Posterior cingulate gyrus (tissue), 11 donors: Measurements from ENCODE around the gene TMEM184B.
"Not testable (repeated sequence)": the region's sequence is repeated elsewhere in the genome, so short reads cannot be mapped to it uniquely, and the experiment has no call there.

Experiments used
- DNase-seq, 10 donors: peaks; one replicate each; pipeline versions ENCODE4 v3.0.0 to v3.0.0-alpha.2; 2020 to 2021; ENCODE audit warnings: mixed read lengths in 3 of 10
- intact Hi-C: fragments of 100-400 bp; cut with DNase I; formaldehyde crosslinking; loops from one replicate; pipeline ENCODE4 v1.15.1; 2023

TMEM184B gene

GRCh38 chr22:38255697-38256096 lies 17.1 kb downstream of the TMEM184B start:
- intact Hi-C loops = no loop called here
- DNase-seq = no peak

GRCh38 chr22:38251341-38251692 lies 21.5 kb downstream of the TMEM184B start:
- no peak for DNase-seq
- intact Hi-C loops = no loop called here

GRCh38 chr22:38250643-38251340 lies 22.0 kb downstream of the TMEM184B start:
- DNase-seq = no peak
- intact Hi-C loops = no loop called here

- peak in 3 of 10 donors; percentile 26 to 93 (median 84) for DNase-seq
- intact Hi-C loops = no loop called here
These were observed 22.8 kb downstream of the TMEM184B start for GRCh38 chr22:38249803-38250642.

GRCh38 chr22:38249301-38249700 lies 23.5 kb downstream of the TMEM184B start:
- no peak for DNase-seq
- intact Hi-C loops = no loop called here

GRCh38 chr22:38248280-38248679 lies 24.5 kb downstream of the TMEM184B start:
- intact Hi-C loops = no loop called here
- no peak for DNase-seq

- intact Hi-C loops = no loop called here
- DNase-seq = no peak
These were observed 25.1 kb downstream of the TMEM184B start for GRCh38 chr22:38247713-38248112.

GRCh38 chr22:38246692-38247091 lies 26.1 kb downstream of the TMEM184B start:
- peak; percentile 55 to 93 (median 70) for DNase-seq

GRCh38 chr22:38246046-38246658 lies 26.7 kb downstream of the TMEM184B start:
- intact Hi-C loops = no loop called here
- DNase-seq = peak in 1 of 10 donors; percentile 68

More at GRCh38 chr22:38246692-38247091, 26.1 kb downstream of the TMEM184B start:
- intact Hi-C loops = no loop called here

GRCh38 chr22:38244106-38244505 lies 28.7 kb downstream of the TMEM184B start:
- no peak for DNase-seq

GRCh38 chr22:38243007-38243765 lies 29.6 kb downstream of the TMEM184B start:
- intact Hi-C loops = no loop called here
- DNase-seq = peak in 5 of 10 donors; percentile 56 to 92 (median 72)

More at GRCh38 chr22:38244106-38244505, 28.7 kb downstream of the TMEM184B start:
- intact Hi-C loops = no loop called here

- peak in 7 of 10 donors; percentile 46 to 94 (median 80) for DNase-seq
- intact Hi-C loops = no loop called here
These were observed 32.0 kb downstream of the TMEM184B start for GRCh38 chr22:38240734-38241252.

GRCh38 chr22:38239101-38239761 lies 33.6 kb downstream of the TMEM184B start:
- peak in 6 of 10 donors; percentile 44 to 90 (median 65) for DNase-seq
- intact Hi-C loops = no loop called here

GRCh38 chr22:38238519-38239071 lies 34.2 kb downstream of the TMEM184B start:
- peak in 3 of 10 donors; percentile 38 to 68 (median 54) for DNase-seq
- intact Hi-C loops = no loop called here

GRCh38 chr22:38236786-38237185 lies 36.0 kb downstream of the TMEM184B start:
- DNase-seq = no peak
- intact Hi-C loops = no loop called here

GRCh38 chr22:38235240-38235850 lies 37.5 kb downstream of the TMEM184B start:
- intact Hi-C loops = no loop called here
- no peak for DNase-seq

- not testable (repeated sequence) for DNase-seq
These were observed 39.0 kb downstream of the TMEM184B start for GRCh38 chr22:38233856-38234255.

GRCh38 chr22:38233427-38233826 lies 39.4 kb downstream of the TMEM184B start:
- intact Hi-C loops = no loop called here
- no peak for DNase-seq

More at GRCh38 chr22:38233856-38234255, 39.0 kb downstream of the TMEM184B start:
- intact Hi-C loops = not testable (repeated sequence)

- intact Hi-C loops = no loop called here
- DNase-seq = peak in 1 of 10 donors; percentile 62
These were observed 40.6 kb downstream of the TMEM184B start for GRCh38 chr22:38232196-38232595.
